NCI-H1092 (cell line): ENCODE measurements around the gene SMLR1.
"Not testable (repeated sequence)": the region's sequence is repeated elsewhere in the genome, so short reads cannot be mapped to it uniquely, and the experiment has no call there.

Source experiments
- DNase-seq: peaks from one replicate; lab custom pipeline; 2025; lab: John Stamatoyannopoulos, UW

The SMLR1 gene

GRCh38 chr6:130827247-130828149 is at the start of gene SMLR1:
Gene SMLR1 (plus strand): TSS chr6:130827406. CDS start chr6:130827414, 8 bp downstream.
- DNase-seq: no peak

DNA sequence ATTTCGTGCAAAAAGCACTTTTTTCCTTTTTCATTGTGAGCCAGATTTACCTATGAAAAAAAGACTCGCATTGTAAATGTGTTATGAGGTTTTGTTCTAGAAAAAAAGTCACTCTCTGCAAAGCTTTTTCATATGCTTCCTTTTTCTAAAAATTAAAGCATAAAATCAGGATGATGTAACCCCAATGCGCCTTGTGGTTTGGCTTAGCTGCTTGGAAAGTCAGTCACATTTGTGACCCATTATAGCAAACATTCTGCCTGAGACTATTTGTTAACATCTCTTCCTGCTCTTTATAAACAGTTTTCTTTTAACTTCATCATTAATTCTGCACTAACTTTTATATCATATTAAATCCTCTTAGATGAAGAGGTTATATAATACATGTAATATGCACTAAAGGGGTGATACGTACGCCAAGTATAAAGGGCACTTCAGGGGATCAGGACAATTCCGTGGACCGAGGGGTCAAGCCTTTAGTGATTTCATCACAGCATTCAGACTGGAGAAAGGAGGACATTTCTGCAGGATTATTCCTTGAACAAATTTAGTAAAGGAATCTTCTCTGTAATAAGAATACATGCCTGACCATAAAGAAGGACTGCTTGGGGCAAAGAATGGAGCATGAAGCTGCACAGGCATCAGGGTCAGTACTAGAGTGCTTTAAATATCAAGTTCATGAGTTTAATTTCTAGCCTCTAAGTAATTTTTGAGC is 48.1 kb upstream of the SMLR1 start:
- no peak for DNase-seq

DNA sequence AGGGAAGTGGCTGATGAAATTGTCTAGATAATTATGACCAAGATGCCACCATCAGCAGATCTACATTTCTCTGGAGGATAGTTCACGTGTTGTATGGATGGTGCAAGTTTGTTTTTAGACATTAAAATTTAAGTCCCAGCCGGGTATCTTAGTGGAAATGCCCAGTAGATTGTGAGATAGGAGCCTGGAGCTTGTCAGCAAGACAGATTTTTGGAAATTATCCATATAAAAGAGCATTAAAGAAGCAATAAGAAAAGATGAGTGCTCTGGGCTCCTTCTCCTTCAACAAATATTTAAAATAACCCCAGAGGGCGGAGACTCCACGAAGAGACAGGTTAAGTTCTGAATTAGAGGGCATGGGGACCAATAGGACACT is 47.6 kb upstream of the SMLR1 start:
- no peak for DNase-seq

DNA sequence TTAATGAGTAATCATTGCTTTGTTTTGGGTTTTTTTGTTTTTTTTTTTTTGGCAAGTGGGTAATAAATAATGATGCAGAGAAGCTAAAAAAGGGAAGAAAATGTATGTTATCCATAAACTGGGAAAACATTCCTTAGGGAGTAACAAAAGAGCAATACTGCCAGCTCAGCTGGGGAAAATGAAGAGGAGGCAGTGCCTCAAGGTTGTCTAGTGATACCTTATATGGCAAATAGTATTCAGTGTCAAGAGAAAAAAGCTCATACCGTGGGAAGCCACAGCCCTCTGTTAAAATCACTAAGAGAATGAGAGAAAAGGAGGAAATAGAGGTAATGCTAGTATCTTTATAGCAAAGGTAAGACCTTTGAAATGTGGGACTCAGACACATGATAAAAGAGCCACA is 47.1 kb upstream of the SMLR1 start:
- DNase-seq: no peak

DNA sequence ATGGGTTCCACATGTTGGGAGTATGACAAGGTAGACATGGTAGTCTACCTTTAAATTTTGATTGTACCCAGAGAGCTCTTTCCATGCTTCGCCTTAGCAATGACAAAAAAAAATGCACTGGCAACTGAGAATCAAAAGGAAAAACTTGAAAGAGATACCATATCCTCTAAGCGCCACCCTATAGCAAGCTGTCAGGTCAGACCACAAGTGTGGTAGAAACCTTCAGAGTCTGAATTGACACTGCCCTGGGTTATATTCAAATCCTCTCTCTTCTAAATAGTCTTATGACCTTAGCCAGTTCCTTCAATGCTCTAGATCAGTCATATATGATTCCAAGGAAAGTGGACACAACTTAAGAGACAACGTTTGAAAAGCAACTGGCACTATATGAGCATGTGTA is 45.6 kb upstream of the SMLR1 start:
- no peak for DNase-seq

- DNase-seq: no peak
These were observed 43.6 kb upstream of the SMLR1 start for GRCh38 chr6:130783416-130784107.

- DNase-seq: no peak
These were observed 39.3 kb upstream of the SMLR1 start for GRCh38 chr6:130787726-130788500.

DNA sequence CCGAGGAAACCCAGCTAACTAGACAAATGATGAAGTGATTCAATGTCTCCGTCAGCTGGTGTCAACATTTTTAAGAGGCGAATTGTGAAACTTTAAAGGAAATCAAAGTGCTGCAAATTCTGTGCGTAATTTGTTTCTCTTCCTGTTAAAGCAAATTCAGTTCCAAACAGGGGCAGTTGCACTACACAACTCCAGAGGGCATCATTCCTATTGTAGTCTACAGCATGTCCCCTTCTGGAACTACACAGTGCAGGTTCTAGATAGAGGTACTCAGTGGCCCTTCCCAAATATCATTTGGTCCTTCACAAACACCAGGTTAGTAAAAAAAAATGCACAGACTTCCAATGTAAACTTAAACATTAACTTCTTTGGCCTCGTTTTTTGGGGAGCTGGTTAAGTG is 38.3 kb upstream of the SMLR1 start:
- no peak for DNase-seq

DNA sequence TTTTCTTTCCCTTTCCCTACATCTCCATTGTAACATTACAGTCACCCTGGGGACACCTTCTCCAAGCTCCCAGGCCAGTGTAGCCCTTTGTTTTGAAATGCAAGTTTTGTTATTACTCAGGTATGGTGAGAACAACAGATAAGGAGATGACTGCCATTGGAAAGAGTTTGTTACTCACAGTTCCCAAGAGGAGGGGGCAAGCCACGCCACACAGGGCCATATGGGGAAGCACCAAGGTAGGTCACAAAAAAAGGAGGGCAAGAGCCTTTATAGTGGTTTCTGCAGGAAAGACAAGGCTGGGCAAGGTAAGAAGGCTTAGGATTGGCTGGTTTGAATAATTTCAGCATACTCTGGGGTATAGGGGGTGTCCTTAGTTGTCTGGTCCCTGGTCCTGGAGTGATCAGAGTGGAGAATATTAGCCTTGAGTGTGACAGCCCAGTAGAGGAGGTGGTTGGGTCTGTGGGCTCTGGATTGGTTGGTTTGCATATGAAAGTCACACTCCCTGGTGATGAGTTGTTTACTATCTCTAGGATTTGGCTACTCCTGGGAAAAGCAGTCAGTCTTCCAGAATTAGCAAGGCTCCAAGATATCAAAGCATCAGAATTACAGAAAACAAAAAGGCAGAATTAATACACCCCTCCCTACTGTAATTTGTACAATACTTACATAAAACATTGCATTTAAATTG is 33.1 kb upstream of the SMLR1 start:
- no peak for DNase-seq

DNA sequence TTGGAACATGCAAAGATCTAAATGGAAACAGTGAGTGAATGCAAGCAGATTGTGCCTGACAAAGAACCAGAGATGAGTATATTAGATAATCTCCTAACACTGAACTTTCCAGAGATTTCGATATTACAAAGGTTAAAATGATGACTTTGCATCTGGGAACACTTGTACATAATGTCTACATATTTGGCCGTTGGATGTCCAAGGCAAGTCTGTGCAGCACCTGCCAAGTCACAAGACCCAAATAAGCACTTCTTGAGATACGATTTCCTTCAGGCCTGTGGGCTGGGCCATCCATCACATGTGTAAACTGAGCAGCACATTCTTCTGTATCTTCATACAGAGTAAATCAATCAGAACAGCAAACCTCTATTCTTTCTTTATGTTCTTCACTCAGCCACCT is 32.5 kb upstream of the SMLR1 start:
- no peak for DNase-seq

DNA sequence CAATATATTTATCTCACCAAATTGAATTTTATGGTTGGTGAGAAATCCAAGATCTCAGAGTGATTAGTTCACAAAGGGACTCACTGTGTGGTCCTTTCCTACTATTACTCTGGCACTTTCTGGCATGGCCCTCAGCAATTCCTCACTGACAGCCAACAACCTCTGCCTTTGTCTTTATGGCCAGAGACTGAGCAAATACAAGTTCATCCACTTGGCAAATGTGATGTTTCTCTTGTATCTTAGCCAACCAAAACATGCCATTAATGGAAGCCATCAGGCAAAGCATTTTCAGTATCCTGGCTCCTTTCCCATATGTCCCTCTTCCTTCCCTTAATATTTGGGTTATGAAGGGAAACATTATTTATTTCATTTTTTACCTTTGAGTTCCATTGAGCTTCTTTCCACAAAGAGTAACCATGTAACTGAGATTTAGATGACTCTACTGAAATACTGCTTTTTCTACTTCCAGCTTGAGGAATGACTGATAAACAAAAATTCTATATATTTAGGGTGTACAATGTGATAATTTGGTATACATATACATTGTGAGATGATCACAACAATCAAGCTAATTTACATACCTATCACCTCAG is 30.8 kb upstream of the SMLR1 start:
- DNase-seq: no peak

- DNase-seq: no peak
These were observed 30.1 kb upstream of the SMLR1 start for GRCh38 chr6:130797061-130797460.

- DNase-seq: not testable (repeated sequence)
These were observed 25.8 kb upstream of the SMLR1 start for GRCh38 chr6:130801368-130801767.

DNA sequence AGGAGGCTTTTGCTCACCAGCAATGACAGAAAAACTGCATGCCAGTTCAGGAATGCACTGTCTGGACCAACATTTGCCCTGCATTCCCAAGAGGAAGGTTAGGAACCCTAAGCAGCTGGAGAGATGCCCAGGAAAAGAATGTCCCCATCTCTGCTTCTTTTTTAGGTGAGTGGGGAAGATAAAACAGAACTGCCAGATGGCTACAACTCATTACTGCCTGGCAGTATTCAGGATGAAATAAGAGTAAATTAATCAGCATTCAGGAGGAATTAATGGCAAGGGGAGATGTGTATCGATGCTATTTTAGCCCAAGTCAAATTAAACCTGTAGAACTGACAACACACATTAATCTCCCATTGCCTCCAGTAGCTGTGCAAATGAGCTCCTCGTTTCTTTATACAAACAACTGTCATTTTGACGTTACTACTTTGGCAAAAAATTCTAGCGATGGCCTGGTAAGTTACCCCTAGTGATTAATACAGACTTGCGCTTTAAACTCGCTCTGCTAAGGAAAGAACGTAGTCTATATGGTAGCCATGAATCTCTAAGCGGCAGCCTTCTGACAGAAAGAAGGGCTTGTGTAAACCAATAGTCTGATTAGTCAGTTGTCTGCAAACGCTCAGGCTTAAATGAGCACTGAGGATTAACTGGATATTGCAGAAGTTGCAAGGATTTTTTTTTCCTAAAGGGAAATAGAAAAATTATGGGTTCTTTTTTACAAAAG is 16.7 kb upstream of the SMLR1 start:
- DNase-seq: no peak

- DNase-seq: no peak
These were observed 15.3 kb upstream of the SMLR1 start for GRCh38 chr6:130811932-130812331.

- no peak for DNase-seq
These were observed 12.7 kb upstream of the SMLR1 start for GRCh38 chr6:130814506-130814905.

- no peak for DNase-seq
These were observed 11.8 kb upstream of the SMLR1 start for GRCh38 chr6:130815200-130816071.

DNA sequence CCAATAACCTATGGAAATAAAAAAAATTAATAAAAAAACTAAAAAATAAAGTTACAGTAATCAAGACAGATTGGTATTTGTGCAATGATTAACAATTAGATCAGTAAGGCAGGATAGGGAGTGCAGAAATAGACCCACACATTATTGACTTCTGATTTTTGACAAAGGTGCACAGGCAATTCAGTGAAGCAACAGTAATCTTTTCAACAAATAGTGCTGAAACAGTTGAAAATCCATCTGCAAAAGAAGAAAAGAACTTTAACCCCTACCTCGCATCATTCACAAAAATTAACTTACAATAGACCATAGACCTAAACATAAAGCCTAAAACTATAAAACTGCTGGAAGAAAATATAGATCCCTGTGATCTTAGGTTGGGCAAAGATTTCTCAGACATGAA is 4.5 kb upstream of the SMLR1 start:
- no peak for DNase-seq

DNA sequence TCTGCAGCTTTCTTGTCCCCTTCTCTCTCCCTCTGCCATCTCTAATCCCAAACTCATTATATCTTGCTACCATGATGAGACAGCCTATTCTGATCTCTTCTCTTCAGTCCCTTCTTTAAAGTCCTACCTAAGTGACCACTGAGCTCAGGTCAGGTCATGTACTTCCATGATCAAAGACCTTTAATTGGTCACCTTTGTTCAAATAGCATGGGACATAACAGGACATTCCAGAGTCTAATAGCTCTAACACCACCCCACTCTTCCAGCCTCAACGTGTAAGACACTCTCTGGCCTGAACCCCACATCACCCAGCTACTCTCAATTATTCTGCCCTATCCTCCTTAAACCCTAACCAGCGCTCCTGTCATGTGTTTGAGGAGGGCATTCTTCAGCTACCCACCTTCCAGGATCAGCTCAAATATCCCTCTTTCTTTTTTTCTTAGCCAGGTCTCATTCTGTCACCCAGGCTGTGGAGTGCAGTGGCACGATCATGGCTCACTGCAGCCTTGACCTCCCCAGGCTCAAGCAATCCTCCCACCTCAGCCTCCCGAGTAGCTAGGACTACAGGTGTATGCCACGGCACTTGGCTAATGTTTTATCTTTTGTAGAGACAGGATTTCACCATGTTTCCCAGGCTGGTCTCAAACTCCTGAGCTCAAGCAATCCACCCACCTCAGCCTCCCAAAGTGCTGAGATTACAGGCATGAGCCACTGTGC is 2.1 kb upstream of the SMLR1 start:
- DNase-seq: no peak
